GM19455 (cell line): ENCODE data around the gene PPP1R12C.
A peak's percentile ranks its signal among the peaks of the same experiment; 100 is the strongest.

Experiments used
- ATAC-seq: cut with Tn5 transposase; IDR thresholded peaks from one replicate; pipeline ENCODE4 v1.9.1; 2021; ENCODE audit not compliant: unreplicated experiment

The PPP1R12C gene

DNA sequence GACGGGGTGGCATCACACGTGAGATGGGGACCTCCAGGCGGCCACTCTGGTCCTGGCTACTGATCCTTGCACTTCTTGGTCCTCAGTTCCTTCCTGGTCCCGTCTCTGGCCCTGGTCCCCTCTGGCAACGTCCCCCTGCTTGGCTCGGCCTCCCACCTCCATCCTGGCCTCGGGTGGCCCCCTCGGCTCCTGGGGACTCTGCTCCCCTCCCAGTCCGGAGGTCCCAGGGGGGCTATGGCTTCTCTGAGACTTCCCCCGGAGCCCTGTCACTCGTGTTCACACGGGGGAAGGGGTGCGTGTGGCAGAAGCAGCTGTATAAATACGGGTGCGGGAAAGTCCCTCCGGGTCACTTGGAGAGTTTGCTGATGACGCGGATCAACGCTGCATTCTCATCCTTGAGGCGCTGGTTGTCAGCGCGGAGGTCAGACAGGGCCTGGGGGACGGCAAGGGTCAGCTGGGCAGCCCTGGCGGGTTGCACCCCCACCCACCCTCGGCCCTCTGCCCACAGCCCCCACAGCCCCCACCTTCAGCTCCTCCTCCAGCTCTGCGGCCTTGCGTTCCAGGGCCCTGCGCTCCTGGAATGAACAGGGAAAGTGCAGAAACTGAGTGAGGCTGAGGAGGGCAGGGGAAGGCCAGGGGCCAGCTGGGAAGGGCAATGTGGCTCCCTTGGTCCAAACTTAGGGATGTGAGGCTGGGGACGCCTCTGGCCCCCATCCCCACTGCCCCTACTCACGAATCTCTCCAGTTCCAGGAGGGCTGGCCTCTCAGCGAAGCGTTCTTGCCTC, 26.1 kb downstream of the PPP1R12C start:
- no peak for ATAC-seq

DNA sequence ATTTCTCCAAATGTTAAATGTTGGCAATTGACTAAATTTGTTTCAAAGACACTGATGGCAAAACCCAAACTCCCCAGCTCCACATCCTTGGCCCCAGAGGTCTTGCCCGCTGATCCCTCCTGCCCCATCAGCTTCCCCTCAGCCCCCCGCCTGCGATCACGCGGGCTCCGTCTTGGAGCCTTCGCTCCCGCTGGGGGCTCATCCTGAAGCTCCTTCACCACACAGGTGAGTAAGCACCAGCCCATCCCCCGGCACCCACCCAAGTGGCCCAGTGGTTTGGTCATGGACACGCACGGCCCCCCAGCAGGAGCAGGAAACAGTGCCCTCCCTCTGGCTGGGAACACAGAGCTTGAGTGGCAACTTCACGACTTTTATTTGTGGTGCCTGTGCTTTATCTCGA, 26.9 kb downstream of the PPP1R12C start:
- no peak for ATAC-seq

DNA sequence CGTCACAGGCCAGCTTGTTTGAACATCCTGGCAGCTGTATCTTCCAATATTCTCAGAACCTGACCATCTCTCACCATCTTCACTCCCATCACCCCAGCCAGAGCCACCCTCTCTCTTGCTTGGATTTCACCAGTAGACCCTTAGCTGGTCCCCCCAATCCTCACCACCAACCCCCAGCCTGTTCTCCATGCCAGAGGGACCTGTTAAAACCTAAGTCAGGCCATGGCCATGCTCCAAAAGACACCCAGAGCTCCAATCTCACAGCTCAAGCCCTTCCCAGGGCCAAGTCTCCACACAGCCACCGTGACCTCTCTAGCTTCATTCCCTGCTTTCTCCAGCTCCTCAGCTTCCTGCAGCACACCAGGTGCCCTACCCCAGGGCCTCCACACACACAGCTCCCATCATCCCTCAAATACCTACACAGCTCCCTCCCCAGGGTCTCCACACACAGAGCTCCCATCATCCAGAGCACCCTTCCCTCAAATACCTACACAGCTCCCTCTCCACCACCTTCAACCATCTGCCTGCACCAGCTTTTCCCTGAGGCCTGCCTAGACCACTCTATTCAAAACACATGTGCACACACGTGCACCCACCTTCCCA, 28.0 kb downstream of the PPP1R12C start:
- no peak for ATAC-seq

DNA sequence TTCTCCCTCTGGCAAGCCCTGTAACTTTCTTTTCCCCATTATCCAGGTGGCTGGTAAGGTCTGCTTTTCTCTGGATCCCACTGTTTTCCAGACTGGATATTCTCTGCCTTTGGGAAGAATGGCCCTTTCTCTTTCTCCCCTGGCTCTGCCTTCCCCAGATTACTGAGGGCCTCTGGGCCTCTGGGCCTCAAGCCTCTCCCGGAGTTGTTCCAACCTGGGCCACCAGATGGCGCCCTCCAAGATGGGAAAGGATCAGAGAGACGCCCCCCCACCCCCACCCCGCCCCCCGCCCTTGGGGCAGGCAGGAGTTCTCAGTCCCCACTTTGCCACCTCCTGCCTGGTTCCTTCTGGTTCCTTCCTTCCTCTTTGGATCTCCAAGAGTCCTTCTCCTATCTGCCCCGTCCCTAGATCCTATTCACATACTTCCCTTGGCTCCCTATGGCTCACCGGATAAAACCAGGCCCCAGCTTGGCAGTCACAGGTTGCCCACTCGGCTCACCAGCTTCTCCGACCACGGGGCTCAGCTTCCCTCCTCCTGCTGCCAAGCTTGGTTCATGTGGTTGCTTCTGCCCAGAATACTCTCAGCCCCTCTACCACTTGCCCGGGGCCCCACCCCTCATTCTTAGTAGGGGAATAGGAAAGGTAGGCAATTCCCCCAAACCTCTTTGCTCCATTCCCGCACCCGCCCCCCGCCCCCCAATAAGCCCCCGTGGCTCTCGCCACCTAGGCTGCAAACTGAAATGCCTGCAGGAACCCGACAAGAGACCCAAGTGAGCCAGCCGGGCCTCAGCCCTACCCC, 28.7 kb downstream of the PPP1R12C start:
- no peak for ATAC-seq

DNA sequence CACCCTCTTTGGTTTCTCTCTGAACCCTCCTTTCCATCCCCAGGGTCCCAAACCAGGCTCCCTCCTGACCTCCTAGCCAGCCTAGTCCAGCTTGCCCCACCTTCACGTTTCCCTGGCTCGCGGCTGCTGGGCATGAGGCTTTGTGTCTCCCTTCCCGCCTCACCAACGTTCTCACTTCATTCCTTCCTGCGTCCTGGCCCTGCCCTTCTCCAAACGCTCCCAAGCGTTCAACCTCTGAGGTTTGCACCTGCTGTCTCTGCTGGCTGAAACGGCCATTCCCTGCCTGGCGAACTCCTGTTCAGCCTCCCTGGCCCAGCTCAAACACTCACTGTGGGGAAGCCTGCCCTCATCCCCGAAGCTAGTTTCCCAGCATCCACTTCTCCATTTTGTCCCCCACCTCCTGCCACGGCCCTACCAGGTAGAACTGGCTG, 29.4 kb downstream of the PPP1R12C start:
- ATAC-seq = no peak

DNA sequence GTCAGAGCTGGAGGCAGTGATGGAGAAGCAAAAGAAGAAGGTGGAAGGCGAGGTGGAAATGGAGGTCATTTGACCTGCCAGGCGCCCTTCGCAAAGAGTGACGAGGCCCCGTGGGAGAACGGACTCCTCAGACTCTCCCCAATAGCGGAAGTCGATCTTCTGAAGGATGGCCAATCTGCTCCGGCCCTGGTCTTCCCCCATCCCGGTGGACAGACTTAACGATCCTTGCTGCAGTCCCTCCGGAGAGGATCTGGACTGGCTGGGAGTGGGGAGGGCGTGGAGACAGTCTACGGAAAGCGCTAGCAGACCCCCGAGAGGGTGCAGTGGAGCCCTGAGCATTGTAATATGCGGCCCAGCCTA, 29.9 kb downstream of the PPP1R12C start:
- no peak for ATAC-seq

DNA sequence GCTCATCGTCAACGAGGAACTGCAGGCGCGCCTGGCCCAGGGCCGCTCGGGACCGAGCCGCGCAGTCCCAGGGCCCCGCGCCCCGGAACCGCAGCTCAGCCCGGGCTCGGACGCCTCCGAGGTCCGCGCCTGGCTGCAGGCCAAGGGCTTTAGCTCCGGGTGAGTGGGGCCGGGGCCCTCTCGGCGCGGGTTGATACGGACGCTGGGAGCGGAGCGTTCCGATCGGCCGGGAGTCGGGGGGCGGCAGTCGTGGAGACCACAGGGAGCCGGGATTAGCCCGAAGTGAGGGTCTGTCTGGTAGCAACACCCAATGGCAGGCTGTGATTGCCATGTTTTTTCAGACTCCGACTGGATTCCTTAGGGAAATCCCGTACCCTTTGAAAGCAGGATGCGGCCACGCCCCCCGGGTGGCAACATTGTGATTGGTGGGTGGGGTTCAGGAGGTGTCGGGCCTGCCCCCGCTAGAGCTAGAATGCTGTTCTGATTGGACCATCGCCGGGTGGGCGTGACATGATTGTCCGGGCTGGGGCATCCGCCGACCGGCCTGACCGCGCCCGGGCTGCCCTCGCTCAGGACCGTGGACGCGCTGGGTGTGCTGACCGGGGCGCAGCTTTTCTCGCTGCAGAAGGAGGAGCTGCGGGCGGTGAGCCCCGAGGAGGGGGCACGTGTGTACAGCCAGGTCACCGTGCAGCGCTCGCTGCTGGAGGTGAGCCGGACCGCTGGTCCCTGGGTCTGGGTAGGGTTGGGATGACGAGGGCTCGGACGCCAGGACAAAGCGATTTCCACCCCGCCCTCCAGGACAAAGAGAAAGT, 30.5 kb downstream of the PPP1R12C start:
- no peak for ATAC-seq

DNA sequence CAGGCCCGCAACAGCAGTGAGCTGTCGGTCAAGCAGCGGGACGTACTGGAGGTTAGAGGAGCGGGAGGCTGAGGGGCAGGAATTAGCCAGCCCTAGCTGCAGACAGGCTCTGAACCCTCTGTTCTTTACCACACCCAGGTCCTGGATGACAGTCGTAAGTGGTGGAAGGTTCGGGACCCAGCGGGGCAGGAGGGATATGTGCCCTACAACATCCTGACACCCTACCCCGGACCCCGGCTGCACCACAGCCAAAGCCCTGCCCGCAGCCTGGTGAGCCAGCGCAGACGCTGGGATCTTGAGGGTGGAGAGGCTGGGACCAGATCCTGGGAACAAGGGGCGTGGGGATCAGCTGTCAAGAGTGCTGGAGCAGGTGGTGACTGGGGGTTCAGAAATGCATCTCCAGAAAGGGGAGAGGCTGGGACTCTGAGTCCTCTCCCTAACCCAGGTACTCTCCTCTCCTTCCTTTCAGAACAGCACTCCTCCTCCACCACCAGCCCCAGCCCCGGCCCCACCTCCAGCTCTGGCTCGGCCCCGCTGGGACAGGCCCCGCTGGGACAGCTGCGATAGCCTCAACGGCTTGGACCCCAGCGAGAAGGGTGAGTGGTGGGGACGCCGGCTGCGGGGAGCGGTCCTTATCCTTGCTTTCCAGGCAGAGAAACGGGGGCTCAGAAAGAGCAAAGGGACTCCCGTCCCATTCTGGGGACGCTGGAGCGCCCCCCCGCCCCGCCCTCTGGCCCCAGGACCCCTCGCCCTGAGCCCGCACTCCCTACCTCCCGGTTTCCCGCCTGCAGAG, 31.3 kb downstream of the PPP1R12C start:
- no peak for ATAC-seq

DNA sequence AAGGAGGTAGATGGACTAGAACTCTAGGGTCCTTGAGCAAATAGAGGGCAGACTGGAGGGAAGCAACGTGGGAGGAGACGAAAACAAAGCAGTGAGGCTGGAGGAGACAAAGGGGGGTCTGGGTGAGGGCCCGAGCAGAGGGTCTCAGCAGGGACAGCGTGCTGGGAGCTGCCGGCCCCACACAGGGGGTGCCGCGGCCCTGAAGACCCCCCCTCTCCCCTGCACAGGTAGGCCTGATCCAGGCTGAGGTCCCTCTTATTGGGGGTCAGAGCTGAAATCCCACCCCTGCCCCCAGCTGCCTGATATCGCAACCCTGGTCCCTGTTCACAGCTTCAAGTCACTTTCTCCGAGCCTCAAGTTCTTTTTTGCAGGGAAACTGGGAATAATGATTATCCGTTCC, 33.0 kb downstream of the PPP1R12C start:
- no peak for ATAC-seq

DNA sequence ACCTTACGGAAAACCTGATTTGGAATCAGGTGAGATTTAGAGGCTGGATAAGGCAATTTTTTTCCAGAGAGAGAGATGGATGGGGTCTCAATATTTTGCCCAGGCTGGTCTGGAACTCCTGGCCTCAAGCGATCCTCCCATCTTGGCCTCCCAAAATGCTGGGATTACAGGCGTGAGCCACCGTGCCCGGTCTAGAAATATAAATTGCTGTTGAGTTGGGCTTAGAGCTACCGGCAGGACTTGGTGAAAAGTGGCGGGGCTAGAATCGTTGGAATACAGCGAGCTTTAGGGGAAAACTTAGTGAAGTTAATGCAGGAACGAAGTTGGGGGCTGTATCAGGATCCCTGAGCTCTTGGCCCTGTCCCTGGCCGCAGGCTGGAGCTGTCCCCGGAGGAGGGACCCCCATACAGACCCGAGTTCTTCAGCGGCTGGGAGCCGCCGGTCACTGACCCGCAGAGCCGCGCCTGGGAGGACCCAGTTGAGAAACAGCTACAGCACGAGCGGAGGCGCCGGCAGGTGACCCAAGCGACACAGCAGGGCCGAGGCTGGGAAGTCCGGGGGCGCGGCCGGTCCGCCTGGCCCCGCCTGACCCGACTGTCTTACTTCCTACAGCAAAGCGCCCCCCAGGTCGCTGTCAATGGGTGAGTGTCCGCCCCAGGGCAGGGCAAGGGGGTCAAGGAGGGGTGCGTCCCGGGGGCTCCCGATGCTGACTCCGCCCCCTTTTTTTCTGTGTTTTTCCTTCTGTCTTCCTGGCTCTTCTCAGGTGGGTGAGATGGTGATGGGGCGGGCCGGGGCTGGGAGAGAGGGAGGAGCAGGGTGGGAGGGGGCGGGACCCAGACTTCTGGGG, 34.2 kb downstream of the PPP1R12C start:
- no peak for ATAC-seq

DNA sequence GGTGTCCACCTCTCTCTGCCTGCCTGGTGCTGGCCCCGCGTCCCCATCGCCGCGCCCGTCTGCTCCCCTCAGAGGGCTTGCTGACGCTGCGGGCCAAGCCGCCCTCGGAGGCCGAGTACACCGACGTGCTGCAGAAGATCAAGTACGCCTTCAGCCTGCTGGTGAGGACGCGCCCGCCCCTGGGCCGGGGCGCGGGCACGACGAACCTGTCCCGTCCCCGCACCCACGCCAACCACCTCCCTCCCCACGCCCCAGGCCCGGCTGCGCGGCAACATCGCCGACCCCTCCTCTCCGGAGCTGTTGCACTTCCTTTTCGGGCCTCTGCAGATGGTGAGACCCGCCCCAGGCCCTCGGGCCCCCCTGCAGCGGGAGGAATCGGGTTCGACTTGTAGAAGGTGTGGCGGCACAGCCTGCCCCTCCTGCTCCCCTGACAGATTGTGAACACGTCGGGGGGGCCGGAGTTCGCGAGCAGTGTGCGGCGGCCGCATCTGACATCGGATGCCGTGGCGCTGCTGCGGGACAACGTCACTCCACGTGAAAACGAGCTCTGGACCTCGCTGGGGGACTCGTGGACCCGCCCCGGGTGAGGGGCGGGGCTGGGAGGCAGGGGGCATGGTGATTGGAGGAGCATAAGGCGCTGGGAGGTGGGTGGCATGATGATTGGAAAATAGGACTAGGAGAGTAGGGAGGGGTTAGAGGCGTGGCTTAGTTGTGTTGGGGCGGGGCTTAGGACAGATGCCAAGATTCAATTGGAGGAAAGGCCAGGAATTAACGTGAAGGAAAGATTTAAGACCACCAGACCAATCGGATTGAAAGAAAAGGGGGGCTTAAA, 35.2 kb downstream of the PPP1R12C start:
- no peak for ATAC-seq

DNA sequence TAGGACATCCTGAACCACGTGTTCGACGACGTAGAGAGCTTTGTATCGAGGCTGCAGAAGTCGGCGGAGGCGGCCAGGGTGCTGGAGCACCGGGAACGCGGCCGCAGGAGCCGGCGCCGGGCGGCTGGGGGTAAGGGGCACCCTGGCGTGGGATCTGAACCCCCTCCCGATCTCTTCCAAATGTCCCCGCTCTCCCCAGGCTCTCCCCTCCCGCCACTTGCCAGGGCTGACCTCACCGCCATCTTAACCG, 35.7 kb downstream of the PPP1R12C start:
- ATAC-seq = no peak

DNA sequence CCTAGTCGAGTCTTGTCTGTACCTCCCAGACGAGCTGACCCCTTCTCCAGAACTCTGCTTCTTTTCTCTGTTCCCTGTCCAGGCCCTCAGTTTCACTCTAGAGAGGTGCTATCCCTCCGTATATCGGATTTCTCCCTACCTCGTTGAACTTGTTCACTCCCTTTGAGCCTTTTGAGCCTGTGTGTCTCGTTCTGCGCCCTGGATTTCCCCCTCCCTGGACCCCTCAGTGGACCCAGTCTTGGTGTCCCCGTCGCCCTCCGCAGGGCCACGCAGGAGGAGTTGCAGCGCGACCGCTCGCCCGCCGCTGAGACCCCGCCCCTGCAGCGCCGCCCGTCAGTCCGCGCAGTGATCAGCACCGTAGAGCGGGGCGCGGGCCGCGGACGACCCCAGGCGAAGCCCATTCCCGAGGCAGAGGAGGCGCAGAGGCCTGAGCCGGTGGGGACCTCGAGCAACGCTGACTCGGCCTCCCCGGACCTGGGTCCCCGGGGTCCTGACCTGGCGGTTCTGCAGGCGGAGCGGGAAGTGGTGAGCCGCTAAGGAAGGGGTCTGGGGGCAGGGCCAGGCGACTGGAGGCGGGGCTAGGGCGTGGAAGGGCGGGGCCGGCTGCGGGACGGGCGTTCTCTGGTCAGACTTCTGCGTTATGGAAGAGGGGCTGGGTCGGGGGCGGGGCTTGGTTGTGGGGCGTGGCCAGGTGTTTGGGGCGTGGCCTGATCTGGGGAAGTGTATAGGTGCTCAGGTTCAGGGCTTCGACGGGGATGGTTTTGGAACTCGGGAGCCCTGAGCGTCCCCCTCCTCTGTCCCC, 36.3 kb downstream of the PPP1R12C start:
- ATAC-seq = peak; percentile 73

DNA sequence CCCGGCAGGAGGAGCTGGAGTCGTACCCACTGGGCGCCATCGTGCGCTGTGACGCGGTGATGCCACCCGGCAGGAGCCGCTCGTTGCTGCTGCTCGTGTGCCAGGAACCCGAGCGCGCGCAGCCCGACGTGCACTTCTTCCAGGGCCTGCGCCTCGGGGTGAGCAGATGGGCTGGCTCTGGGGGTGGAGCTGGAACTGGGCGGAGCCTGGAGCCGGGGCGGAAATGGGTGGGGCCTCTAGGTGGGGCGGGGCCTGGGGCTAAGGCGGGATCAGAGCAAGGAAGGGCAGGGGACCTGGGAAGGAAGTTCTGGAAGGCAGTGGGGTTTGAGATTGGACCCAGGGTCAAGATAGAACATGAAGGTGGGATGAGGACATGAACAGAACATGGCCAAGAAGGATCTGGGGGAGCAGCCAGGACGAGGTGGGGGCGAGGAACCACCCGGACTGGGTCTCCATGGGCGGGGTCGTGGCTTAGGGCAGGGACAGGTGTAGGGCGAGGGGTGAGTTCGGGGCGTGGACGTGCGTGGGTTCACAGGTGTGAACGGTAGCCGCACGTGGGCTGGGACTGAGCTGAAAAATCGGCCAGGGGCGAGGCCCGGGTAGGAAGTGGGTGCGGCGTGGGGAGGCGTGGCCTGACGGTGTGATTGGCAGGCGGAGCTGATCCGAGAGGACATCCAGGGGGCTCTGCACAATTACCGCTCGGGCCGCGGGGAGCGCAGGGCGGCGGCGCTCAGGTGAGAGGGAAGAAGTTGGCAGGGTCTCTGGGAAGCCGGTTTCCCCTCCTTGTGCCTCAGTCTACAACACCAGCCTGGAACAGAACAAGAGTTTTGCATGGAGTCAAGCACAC, 37.1 kb downstream of the PPP1R12C start:
- no peak for ATAC-seq

DNA sequence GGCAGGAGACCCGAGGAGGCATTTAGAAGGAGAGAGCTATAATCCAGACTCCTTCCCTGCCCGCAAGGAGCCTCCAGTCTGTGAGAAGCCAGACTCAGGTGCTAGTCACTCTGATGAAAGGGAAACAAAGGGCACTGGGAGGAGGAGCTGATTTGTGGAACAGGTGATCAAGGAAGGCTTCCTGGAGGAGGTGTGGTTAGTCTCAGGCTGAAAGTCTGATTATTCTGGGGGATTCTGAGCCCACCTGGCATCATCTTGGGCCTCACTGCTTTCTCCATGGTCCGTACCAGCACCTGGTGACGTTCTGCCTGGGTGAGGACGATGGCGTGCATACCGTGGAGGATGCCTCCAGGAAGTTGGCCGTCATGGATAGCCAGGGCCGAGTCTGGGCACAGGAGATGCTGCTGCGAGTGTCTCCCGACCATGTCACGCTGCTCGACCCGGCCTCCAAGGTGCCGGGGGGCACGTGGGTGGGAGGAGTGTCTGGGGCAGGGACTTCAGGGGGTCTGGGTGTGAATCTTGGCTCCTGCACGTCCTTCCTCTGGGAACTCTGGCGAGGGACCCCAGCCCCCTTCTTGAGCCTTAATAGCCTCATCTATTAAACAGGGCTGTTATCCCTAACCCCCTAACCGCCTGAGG, 37.9 kb downstream of the PPP1R12C start:
- no peak for ATAC-seq

DNA sequence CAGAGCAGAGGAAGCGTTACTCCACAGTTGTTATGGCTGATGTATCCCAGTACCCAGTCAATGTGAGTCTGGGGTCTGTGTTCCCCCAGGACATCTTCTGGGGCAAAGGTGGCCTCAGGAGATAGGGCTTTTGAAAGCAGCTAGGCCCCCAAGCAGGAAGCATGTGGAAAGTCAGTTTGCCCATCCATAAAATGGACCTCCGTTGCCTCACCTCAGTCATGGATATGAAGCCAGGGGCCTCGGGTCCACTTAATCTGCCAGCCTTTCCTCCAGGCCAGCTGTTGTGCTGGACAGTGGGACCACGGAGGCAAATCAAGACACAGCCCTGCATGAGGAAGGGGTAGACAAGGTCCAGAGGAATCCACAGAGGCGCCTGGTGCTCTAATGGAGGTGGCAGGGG, 38.4 kb downstream of the PPP1R12C start:
- no peak for ATAC-seq

DNA sequence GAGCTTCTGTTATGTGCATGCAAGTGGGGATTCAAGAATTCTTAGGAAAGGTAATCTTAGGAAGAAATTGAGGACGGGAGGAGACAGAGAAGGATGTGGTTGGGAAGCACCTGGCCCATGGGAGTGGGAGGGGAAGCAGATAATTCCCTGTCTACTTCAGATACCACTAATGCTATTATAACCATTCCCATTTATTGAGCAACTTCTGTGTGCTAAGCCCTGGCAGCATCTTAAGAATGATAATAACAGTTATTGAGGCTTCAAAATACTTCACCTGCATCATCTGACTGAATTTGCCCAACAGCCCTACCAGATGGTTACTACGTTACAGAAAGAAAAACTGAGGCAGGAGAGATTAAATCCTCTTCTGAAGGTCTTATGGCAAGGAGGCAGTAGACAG, 40.3 kb downstream of the PPP1R12C start:
- ATAC-seq = no peak
